HEK293 (cell line): ENCODE results near the gene SORT1.

Experiments
- GLI4 ChIP-seq: fragments of 450-650 bp; formaldehyde crosslinking; IDR thresholded peaks from 2 replicates; pipeline ENCODE4 v1.5.1; 2016; ENCODE audit warnings: missing biosample characterization, missing genetic modification characterization
- KLF9 ChIP-seq: fragments of 450-650 bp; formaldehyde crosslinking; IDR thresholded peaks from 2 replicates; pipeline ENCODE4 v1.5.1; 2016; ENCODE audit warnings: missing biosample characterization, missing genetic modification characterization, low read depth
- SCRT2 ChIP-seq: fragments of 450-650 bp; formaldehyde crosslinking; IDR thresholded peaks from 2 replicates; pipeline ENCODE4 v1.5.1; 2016; ENCODE audit warnings: missing biosample characterization, missing genetic modification characterization
- ZNF121 ChIP-seq: fragments of 450-650 bp; formaldehyde crosslinking; IDR thresholded peaks from 2 replicates; pipeline ENCODE4 v1.5.1; 2016; ENCODE audit warnings: missing biosample characterization, missing genetic modification characterization
- ZNF175 ChIP-seq: fragments of 450-650 bp; formaldehyde crosslinking; IDR thresholded peaks from 2 replicates; pipeline ENCODE4 v1.5.1; 2016; ENCODE audit warnings: missing biosample characterization, missing genetic modification characterization
- ZNF23 ChIP-seq: fragments of 450-650 bp; formaldehyde crosslinking; IDR thresholded peaks from 2 replicates; pipeline ENCODE4 v1.5.1; 2016; ENCODE audit warnings: missing biosample characterization, missing genetic modification characterization, borderline replicate concordance
- ZNF26 ChIP-seq: fragments of 450-650 bp; formaldehyde crosslinking; IDR thresholded peaks from 2 replicates; pipeline ENCODE4 v1.5.1; 2016; ENCODE audit warnings: missing biosample characterization, missing genetic modification characterization
- ZNF362 ChIP-seq: fragments of 450-650 bp; formaldehyde crosslinking; IDR thresholded peaks from 2 replicates; pipeline ENCODE4 v1.5.1; 2016; ENCODE audit warnings: missing biosample characterization, missing genetic modification characterization
- ZNF433 ChIP-seq: fragments of 450-650 bp; formaldehyde crosslinking; IDR thresholded peaks from 2 replicates; pipeline ENCODE4 v1.5.1; 2016; ENCODE audit warnings: missing biosample characterization, missing genetic modification characterization, low read depth
- ZNF530 ChIP-seq: fragments of 450-650 bp; formaldehyde crosslinking; IDR thresholded peaks from 2 replicates; pipeline ENCODE4 v1.5.1; 2016; ENCODE audit warnings: low read depth, missing biosample characterization, missing genetic modification characterization
- ZNF548 ChIP-seq: fragments of 450-650 bp; formaldehyde crosslinking; IDR thresholded peaks from 2 replicates; pipeline ENCODE4 v1.5.1; 2016; ENCODE audit warnings: missing biosample characterization, missing genetic modification characterization
- TF ChIP-seq, protein P1 (sequence below): fragments of 450-650 bp; formaldehyde crosslinking; IDR thresholded peaks from 2 replicates; pipeline ENCODE4 v1.5.1; 2017; ENCODE audit warnings: missing biosample characterization, mild to moderate bottlenecking, missing genetic modification characterization, moderate library complexity
- TF ChIP-seq, protein P2 (sequence below): fragments of 450-650 bp; formaldehyde crosslinking; IDR thresholded peaks from 2 replicates; pipeline ENCODE4 v1.5.1; 2016; ENCODE audit warnings: missing biosample characterization, missing genetic modification characterization
- TF ChIP-seq, protein P3 (sequence below): fragments of 450-650 bp; IDR thresholded peaks from 2 replicates; pipeline ENCODE4 v1.5.1; 2018; ENCODE audit warnings: missing biosample characterization, mild to moderate bottlenecking, missing genetic modification characterization

DNA sequence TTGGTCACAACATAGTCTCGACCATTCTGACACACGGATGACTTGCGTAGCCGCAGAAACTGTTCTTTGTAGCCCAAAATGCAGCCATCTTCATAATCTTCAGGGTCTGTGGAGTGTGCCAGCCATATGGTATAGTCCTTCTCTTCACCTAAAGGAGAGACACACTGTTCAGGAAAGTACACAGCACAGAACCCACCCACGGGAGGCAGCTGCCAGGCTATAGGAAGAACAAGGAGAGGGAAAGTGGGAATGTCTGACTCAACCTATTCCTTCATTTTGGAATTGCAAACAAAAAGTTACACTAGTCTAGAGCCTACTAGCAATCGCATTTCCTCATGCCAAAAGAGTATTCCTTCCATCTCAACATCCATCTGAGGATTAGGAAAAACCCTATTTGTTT lies 74.7 kb downstream of the SORT1 start:
- TF ChIP-seq SCRT2 (tag by site-specific recombination), result no peak
- TF ChIP-seq, protein P1, sequence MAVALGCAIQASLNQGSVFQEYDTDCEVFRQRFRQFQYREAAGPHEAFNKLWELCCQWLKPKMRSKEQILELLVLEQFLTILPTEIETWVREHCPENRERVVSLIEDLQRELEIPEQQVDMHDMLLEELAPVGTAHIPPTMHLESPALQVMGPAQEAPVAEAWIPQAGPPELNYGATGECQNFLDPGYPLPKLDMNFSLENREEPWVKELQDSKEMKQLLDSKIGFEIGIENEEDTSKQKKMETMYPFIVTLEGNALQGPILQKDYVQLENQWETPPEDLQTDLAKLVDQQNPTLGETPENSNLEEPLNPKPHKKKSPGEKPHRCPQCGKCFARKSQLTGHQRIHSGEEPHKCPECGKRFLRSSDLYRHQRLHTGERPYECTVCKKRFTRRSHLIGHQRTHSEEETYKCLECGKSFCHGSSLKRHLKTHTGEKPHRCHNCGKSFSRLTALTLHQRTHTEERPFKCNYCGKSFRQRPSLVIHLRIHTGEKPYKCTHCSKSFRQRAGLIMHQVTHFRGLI, result no peak
- TF ChIP-seq, protein P2, sequence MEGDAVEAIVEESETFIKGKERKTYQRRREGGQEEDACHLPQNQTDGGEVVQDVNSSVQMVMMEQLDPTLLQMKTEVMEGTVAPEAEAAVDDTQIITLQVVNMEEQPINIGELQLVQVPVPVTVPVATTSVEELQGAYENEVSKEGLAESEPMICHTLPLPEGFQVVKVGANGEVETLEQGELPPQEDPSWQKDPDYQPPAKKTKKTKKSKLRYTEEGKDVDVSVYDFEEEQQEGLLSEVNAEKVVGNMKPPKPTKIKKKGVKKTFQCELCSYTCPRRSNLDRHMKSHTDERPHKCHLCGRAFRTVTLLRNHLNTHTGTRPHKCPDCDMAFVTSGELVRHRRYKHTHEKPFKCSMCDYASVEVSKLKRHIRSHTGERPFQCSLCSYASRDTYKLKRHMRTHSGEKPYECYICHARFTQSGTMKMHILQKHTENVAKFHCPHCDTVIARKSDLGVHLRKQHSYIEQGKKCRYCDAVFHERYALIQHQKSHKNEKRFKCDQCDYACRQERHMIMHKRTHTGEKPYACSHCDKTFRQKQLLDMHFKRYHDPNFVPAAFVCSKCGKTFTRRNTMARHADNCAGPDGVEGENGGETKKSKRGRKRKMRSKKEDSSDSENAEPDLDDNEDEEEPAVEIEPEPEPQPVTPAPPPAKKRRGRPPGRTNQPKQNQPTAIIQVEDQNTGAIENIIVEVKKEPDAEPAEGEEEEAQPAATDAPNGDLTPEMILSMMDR (tag by site-specific recombination), result no peak
- no peak for TF ChIP-seq ZNF548 (tag by site-specific recombination)
- TF ChIP-seq, protein P3, sequence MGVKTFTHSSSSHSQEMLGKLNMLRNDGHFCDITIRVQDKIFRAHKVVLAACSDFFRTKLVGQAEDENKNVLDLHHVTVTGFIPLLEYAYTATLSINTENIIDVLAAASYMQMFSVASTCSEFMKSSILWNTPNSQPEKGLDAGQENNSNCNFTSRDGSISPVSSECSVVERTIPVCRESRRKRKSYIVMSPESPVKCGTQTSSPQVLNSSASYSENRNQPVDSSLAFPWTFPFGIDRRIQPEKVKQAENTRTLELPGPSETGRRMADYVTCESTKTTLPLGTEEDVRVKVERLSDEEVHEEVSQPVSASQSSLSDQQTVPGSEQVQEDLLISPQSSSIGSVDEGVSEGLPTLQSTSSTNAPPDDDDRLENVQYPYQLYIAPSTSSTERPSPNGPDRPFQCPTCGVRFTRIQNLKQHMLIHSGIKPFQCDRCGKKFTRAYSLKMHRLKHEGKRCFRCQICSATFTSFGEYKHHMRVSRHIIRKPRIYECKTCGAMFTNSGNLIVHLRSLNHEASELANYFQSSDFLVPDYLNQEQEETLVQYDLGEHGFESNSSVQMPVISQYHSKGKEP (tag by site-specific recombination), result no peak
- TF ChIP-seq ZNF175 (tag by site-specific recombination), result no peak
- TF ChIP-seq ZNF433, result no peak
- no peak for TF ChIP-seq ZNF26 (tag by site-specific recombination)
- TF ChIP-seq KLF9 (tag by site-specific recombination), result no peak
- TF ChIP-seq ZNF362, result no peak
- no peak for TF ChIP-seq GLI4 (tag by site-specific recombination)
- TF ChIP-seq ZNF530 (tag by site-specific recombination), result no peak
- TF ChIP-seq ZNF23 (tag by site-specific recombination), result no peak
- no peak for TF ChIP-seq ZNF121 (tag by site-specific recombination)
